Panc1 (cell line): Measurements from ENCODE around the gene SLCO2B1. TPM values are rescaled to one million over a fixed set of nuclear protein-coding genes. Genes with fewer than 3 reads are reported as not detected.

Experiments
- ATAC-seq: fragments of 200-7000 bp; cut with Tn5 transposase; 2 replicates; pipeline ENCODE4 v1.9.1; 2020; ENCODE audit warnings: mild to moderate bottlenecking, moderate library complexity
- BruUV-seq: library from RNA; stranded (reverse); fragments of 400-500 nt; replicated peaks from 2 replicates; lab custom pipeline; 2021; lab: Mats Ljungman, UMichigan
- CTCF ChIA-PET: fragments of 300-600 bp; sonication (Branson Sonifier 250); formaldehyde crosslinking; loops from one replicate; lab custom pipeline; 2022; ENCODE audit warnings: antibody characterized with exemption; lab: Charles Lee
- POLR2A ChIA-PET: fragments of 300-600 bp; sonication (Branson Sonifier 250); formaldehyde crosslinking; loops from one replicate; lab custom pipeline; 2022; ENCODE audit warnings: antibody characterized with exemption; lab: Charles Lee
- DNase-seq: peaks from one replicate; pipeline ENCODE4 v3.0.0-alpha.2; 2010; ENCODE audit warnings: low read depth, low spot score
- H3K27ac ChIP-seq: 2 replicates; pipeline ENCODE4 v1.5.1; 2011; ENCODE audit warnings: mild to moderate bottlenecking, low read length, inconsistent platforms
- H3K27me3 ChIP-seq: fragments of 200-500 bp; sonication (Bioruptor generic); 2 replicates; pipeline ENCODE4 v1.6.0; 2014; ENCODE audit warnings: low read length, inconsistent platforms; ENCODE audit not compliant: control insufficient read depth, insufficient read depth
- H3K36me3 ChIP-seq: fragments of 200-500 bp; sonication (Bioruptor generic); 2 replicates; pipeline ENCODE4 v1.5.1; 2014; ENCODE audit warnings: inconsistent platforms, mild to moderate bottlenecking, low read length, moderate library complexity; ENCODE audit not compliant: control insufficient read depth, insufficient read depth
- H3K4me1 ChIP-seq: 2 replicates; pipeline ENCODE4 v1.5.1; 2011; ENCODE audit warnings: inconsistent platforms, mild to moderate bottlenecking, low read length, moderate library complexity; ENCODE audit not compliant: control insufficient read depth, insufficient read depth
- H3K4me3 ChIP-seq, 2 experiments: 2 replicates each; pipeline ENCODE4 v1.5.1; 2011 to 2012; ENCODE audit warnings: low read depth in 2 of 2, low read length in 2 of 2, mild to moderate bottlenecking in 2 of 2, inconsistent platforms in 1 of 2, moderate library complexity in 1 of 2
- H3K9me3 ChIP-seq: fragments of 200-500 bp; sonication (Bioruptor generic); 2 replicates; pipeline ENCODE4 v1.5.1; 2014; ENCODE audit warnings: low read depth, mild to moderate bottlenecking, inconsistent platforms, low read length, moderate library complexity; ENCODE audit not compliant: control insufficient read depth, insufficient read depth
- CTCF ChIP-seq: fragments of 450-650 bp; IDR thresholded peaks from 2 replicates; pipeline ENCODE4 v1.5.1; 2017; ENCODE audit warnings: mild to moderate bottlenecking
- POLR2AphosphoS5 ChIP-seq: IDR thresholded peaks from 2 replicates; pipeline ENCODE4 v1.6.1; 2012; ENCODE audit warnings: mild to moderate bottlenecking, low read depth, low read length, moderate library complexity
- REST ChIP-seq, 2 experiments: IDR thresholded peaks; 2 replicates each; pipeline ENCODE4 v1.6.1; 2011 to 2012; ENCODE audit warnings: low read depth in 2 of 2, control low read depth in 1 of 2, low read length in 1 of 2, mild to moderate bottlenecking in 1 of 2, moderate library complexity in 1 of 2; ENCODE audit not compliant: insufficient read depth in 1 of 2
- SIN3A ChIP-seq: IDR thresholded peaks from 2 replicates; pipeline ENCODE4 v1.6.1; 2012; ENCODE audit warnings: low read depth, mild to moderate bottlenecking, low read length, moderate library complexity, borderline replicate concordance; ENCODE audit not compliant: insufficient read depth
- TCF7L2 ChIP-seq: IDR thresholded peaks from 2 replicates; pipeline ENCODE4 v1.6.1; 2011; ENCODE audit warnings: mild to moderate bottlenecking, low read depth, low read length, inconsistent platforms
- in situ Hi-C: cut with HindIII; loops from 2 replicates; pipeline ENCODE4 v1.10.0; 2016; ENCODE audit warnings: low sequenced_read_pairs, low pct_unique_long_range_greater_than_20kb
- intact Hi-C: fragments of 100-400 bp; cut with micrococcal nuclease; formaldehyde crosslinking; loops from one replicate; pipeline ENCODE4 v1.10.0; 2022; ENCODE audit not compliant: unreplicated experiment
- total RNA-seq: library from RNA; stranded (reverse); gene quantifications from one replicate; pipeline ENCODE4 v1.2.1, GENCODE V29; 2021; ENCODE audit not compliant: unreplicated experiment

The SLCO2B1 gene
- total RNA-seq, 1 experiment from 2014 or later = 0.77 TPM

GRCh38 chr11:75204012-75204674 is 53.2 kb downstream of the SLCO2B1 start:
- ChIA-PET CTCF (interaction anchor here (0.6 to 3.0 kb wide), 15 partner anchors 9 to 181 kb away, joined by 3 to 59 read pairs (median 6); no protein-coding TSS in a partner anchor), POLR2A (no interaction called here)
- intact Hi-C loops = loop anchor here (2.0 kb wide), 1 partner anchor 59 kb away; no protein-coding TSS in a partner anchor
- no peak overlapping the region for H3K27ac ChIP-seq
- no peaks in the 10 kb centered on the region for H3K36me3 ChIP-seq
- H3K4me1 ChIP-seq = no peaks in the 10 kb centered on the region
- no peaks in the 10 kb centered on the region for H3K9me3 ChIP-seq
- in situ Hi-C loops = loop anchor here (25.0 kb wide), 2 partner anchors 92 to 292 kb away; no protein-coding TSS in a partner anchor
- no peak overlapping the region for H3K4me3 ChIP-seq
- peaks cover 29% of the 10 kb centered on the region for H3K27me3 ChIP-seq
- BruUV-seq = no TSS peak
- DNase-seq = no peak
- no peak for ATAC-seq
- TF ChIP-seq REST (IDR thresholded peaks at IDR 0.05; ENCODE audit: insufficient read depth in 1 of 2, low read depth in 2 of 2, low read length in 1 of 2) = no peak
- no peak for TF ChIP-seq POLR2AphosphoS5
- no peak for TF ChIP-seq TCF7L2
- no peak for TF ChIP-seq CTCF
- no peak for TF ChIP-seq SIN3A

- in situ Hi-C loops (loop anchor here (25.0 kb wide), 2 partner anchors 93 to 293 kb away; no protein-coding TSS in a partner anchor), intact Hi-C loops (loop anchor here (2.0 kb wide), 1 partner anchor 60 kb away; no protein-coding TSS in a partner anchor)
- no peaks in the 10 kb centered on the region for H3K36me3 ChIP-seq
- no peaks in the 10 kb centered on the region for H3K9me3 ChIP-seq
- POLR2A ChIA-PET = no interaction called here
- H3K4me3 ChIP-seq = no peak overlapping the region
- peaks cover 32% of the 10 kb centered on the region for H3K27me3 ChIP-seq
- CTCF ChIA-PET = interaction anchor here (0.6 to 3.0 kb wide), 19 partner anchors 9 to 182 kb away, joined by 3 to 59 read pairs (median 5); no protein-coding TSS in a partner anchor
- peak; percentile 95 for ATAC-seq
- no peaks in the 10 kb centered on the region for H3K4me1 ChIP-seq
- H3K27ac ChIP-seq = no peak overlapping the region
- peak; percentile 38 for DNase-seq
- BruUV-seq = no TSS peak
- TF ChIP-seq REST (IDR thresholded peaks at IDR 0.05; ENCODE audit: insufficient read depth in 1 of 2, low read depth in 2 of 2, low read length in 1 of 2) (0 out of 4 replicates have a peak, but pooled peaks of 1 of the 2 experiments have one; percentile 25), POLR2AphosphoS5 (no peak), CTCF (peak; percentile 96), TCF7L2 (no peak), SIN3A (no peak)
Measured at GRCh38 chr11:75204685-75205563, 54.0 kb downstream of the SLCO2B1 start.
